HepG2 (cell line): ENCODE data around the gene GPT2. TPM values are rescaled to one million over a fixed set of nuclear protein-coding genes. Genes with fewer than 3 reads are reported as not detected.

ENCODE experiments used
- ATAC-seq: fragments of 200-7000 bp; cut with Tn5 transposase; 3 replicates; pipeline ENCODE4 v1.9.1; 2020; ENCODE audit warnings: mild to moderate bottlenecking, moderate library complexity
- BruUV-seq: library from RNA; stranded (reverse); fragments of 400-500 nt; replicated peaks from 2 replicates; lab custom pipeline; 2021; lab: Mats Ljungman, UMichigan
- CTCF ChIA-PET: fragments of 300-600 bp; formaldehyde crosslinking; extraction: SDS; loops from one replicate; lab custom pipeline; 2021; ENCODE audit warnings: low total read pairs, inconsistent platforms, low intra/inter-chr PET ratio; lab: Yijun Ruan, JAX
- POLR2A ChIA-PET: fragments of 350-600 bp; sonication (Branson Sonifier 250); formaldehyde crosslinking; loops from one replicate; lab custom pipeline; 2020; ENCODE audit warnings: antibody characterized with exemption, inconsistent platforms; lab: Yijun Ruan, JAX
- DNase-seq: peaks from one replicate; pipeline ENCODE4 v3.0.0-alpha.2; 2015; ENCODE audit warnings: low spot score
- FAIRE-seq: peaks from 3 replicates; lab custom pipeline; 2011; peaks lifted over from hg19 to GRCh38; lab: Jason Lieb, UNC
- H2AFZ ChIP-seq: one replicate; pipeline ENCODE4 v1.6.1; 2011; ENCODE audit warnings: low read length, inconsistent platforms
- H3K27ac ChIP-seq: fragments of 300-600 bp; 3 replicates; pipeline ENCODE4 v1.8.0; 2011; ENCODE audit warnings: mixed run types, mild to moderate bottlenecking, mixed read lengths, low read length, inconsistent platforms; ENCODE audit not compliant: insufficient read depth; ENCODE audit errors: extremely low read length
- H3K27me3 ChIP-seq, 2 experiments: fragments of 200-600 bp in 1 of 2; 2 replicates in 1 of 2; 3 replicates in 1 of 2; pipeline versions ENCODE4 v1.6.0 to v1.8.0; 2011; ENCODE audit warnings: low read length in 2 of 2, mild to moderate bottlenecking in 2 of 2, moderate library complexity in 2 of 2, inconsistent platforms in 1 of 2; ENCODE audit not compliant: insufficient read depth in 2 of 2, control insufficient read depth in 1 of 2
- H3K36me3 ChIP-seq, 2 experiments: fragments of 200-600 bp in 1 of 2; replicated peaks in 1 of 2; 2 replicates in 1 of 2; 3 replicates in 1 of 2; pipeline versions ENCODE4 v1.5.1 to v1.8.0; 2011; ENCODE audit warnings: low read length in 2 of 2, inconsistent platforms in 1 of 2; ENCODE audit not compliant: insufficient read depth in 2 of 2, control insufficient read depth in 1 of 2
- H3K4me1 ChIP-seq: 2 replicates; pipeline ENCODE4 v1.5.1; 2012; ENCODE audit warnings: low read length, inconsistent platforms; ENCODE audit not compliant: insufficient read depth
- H3K4me2 ChIP-seq: 2 replicates; pipeline ENCODE4 v1.6.0; 2011; ENCODE audit warnings: low read depth, low read length, inconsistent platforms
- H3K4me3 ChIP-seq, 3 experiments: fragments of 200-600 bp in 1 of 3; sonication (generic), shearing (Covaris generic) in 1 of 3; replicated peaks in 1 of 3; 2 replicates each; pipeline ENCODE4 v1.5.1; 2011 to 2016; ENCODE audit warnings: low read length in 3 of 3, inconsistent platforms in 2 of 3, low read depth in 2 of 3, mild to moderate bottlenecking in 2 of 3, control low read depth in 1 of 3, mixed read lengths in 1 of 3; ENCODE audit not compliant: insufficient read depth in 1 of 3
- H3K79me2 ChIP-seq: one replicate; pipeline ENCODE4 v1.6.1; 2011; ENCODE audit warnings: low read length, inconsistent platforms; ENCODE audit not compliant: insufficient read depth
- H3K9ac ChIP-seq: 2 replicates; pipeline ENCODE4 v1.6.0; 2011; ENCODE audit warnings: mild to moderate bottlenecking, low read depth, low read length, inconsistent platforms; ENCODE audit not compliant: insufficient read depth
- H3K9me3 ChIP-seq: 2 replicates; pipeline ENCODE4 v1.5.1; 2012; ENCODE audit warnings: mild to moderate bottlenecking, low read length
- H4K20me1 ChIP-seq: 2 replicates; pipeline ENCODE4 v1.6.0; 2011; ENCODE audit warnings: inconsistent platforms, mild to moderate bottlenecking, low read length, moderate library complexity; ENCODE audit not compliant: insufficient read depth
- ATM ChIP-seq: fragments of 450-650 bp; IDR thresholded peaks from 2 replicates; pipeline ENCODE4 v1.7.1; 2017; ENCODE audit warnings: mild to moderate bottlenecking, borderline replicate concordance
- CCAR2 ChIP-seq: fragments of 200-400 bp; formaldehyde crosslinking; optimal IDR thresholded peaks from 2 replicates; pipeline ENCODE3; 2018; ENCODE audit warnings: low read depth, mild to moderate bottlenecking, low read length, moderate library complexity
- FOXJ3 ChIP-seq: sonication (generic); formaldehyde crosslinking; IDR thresholded peaks from 2 replicates; pipeline ENCODE4 v1.4.0; 2020; ENCODE audit warnings: missing genetic modification reagents, mild to moderate bottlenecking, borderline replicate concordance
- HNRNPL ChIP-seq: fragments of 200-400 bp; formaldehyde crosslinking; IDR thresholded peaks from 2 replicates; pipeline ENCODE4 v1.6.1; 2017; ENCODE audit warnings: mild to moderate bottlenecking, low read depth, low read length
- HOXA7 ChIP-seq: sonication (generic); formaldehyde crosslinking; IDR thresholded peaks from 2 replicates; pipeline ENCODE4 v1.8.1; 2022; ENCODE audit warnings: mild to moderate bottlenecking, missing genetic modification reagents, moderate library complexity
- MZF1 ChIP-seq: sonication (generic); formaldehyde crosslinking; IDR thresholded peaks from 2 replicates; pipeline ENCODE4 v1.8.1; 2023; ENCODE audit warnings: mild to moderate bottlenecking, missing genetic modification reagents, borderline replicate concordance
- NBN ChIP-seq: fragments of 450-650 bp; conservative IDR thresholded peaks from 2 replicates; pipeline ENCODE4 v1.6.1; 2017
- NFRKB ChIP-seq: fragments of 450-650 bp; IDR thresholded peaks from 2 replicates; pipeline ENCODE4 v1.6.1; 2017
- PHF5A ChIP-seq: IDR thresholded peaks from one replicate; pipeline ENCODE4 v1.6.1; 2018; ENCODE audit warnings: low read depth, missing genetic modification reagents; ENCODE audit not compliant: unreplicated experiment
- POLR2AphosphoS5 ChIP-seq: IDR thresholded peaks from 2 replicates; pipeline ENCODE4 v1.6.1; 2012; ENCODE audit warnings: low read depth, low read length
- ZBTB42 ChIP-seq: sonication (generic); formaldehyde crosslinking; IDR thresholded peaks from 2 replicates; pipeline ENCODE4 v1.5.0; 2020; ENCODE audit warnings: mild to moderate bottlenecking, missing genetic modification reagents
- ZFP36L1 ChIP-seq: sonication (generic); formaldehyde crosslinking; IDR thresholded peaks from 2 replicates; pipeline ENCODE4 v1.8.0; 2022; ENCODE audit warnings: mild to moderate bottlenecking, missing genetic modification reagents, moderate library complexity
- ZNF589 ChIP-seq: sonication (generic); formaldehyde crosslinking; conservative IDR thresholded peaks from 2 replicates; pipeline ENCODE4 v1.8.0; 2022; ENCODE audit warnings: mild to moderate bottlenecking, moderate library complexity, missing genetic modification reagents
- WGBS: methylation state at CpG from one replicate; pipeline ENCODE4 v1.1.6; 2017; ENCODE audit warnings: low lambda C conversion rate; 5-methylcytosine and 5-hydroxymethylcytosine counted together
- in situ Hi-C: cut with HindIII; loops from 2 replicates; pipeline ENCODE4 v1.10.0; 2017; ENCODE audit warnings: low pct_unique_long_range_greater_than_20kb; ENCODE audit not compliant: extremely low pct_ligation_motif_present
- intact Hi-C: fragments of 100-400 bp; cut with micrococcal nuclease; formaldehyde crosslinking; loops from one replicate; pipeline ENCODE4 v1.10.0; 2022; ENCODE audit not compliant: unreplicated experiment
- polyA plus RNA-seq, 8 experiments: library from polyadenylated mRNA; depleted of rRNA in 3 of 8; stranded (reverse) in 7 of 8; unstranded in 1 of 8; fragments of >200 nt; fragmentation: Illumina TruSeq in 4 of 8; extraction: Trizol in 4 of 8; gene quantifications; 2 replicates each; pipeline versions ENCODE4 v1.2.1 to v1.2.3, GENCODE V29; 2011 to 2016; ENCODE audit warnings: low read depth in 4 of 8, missing spikeins in 1 of 8, mixed read lengths in 1 of 8; ENCODE audit not compliant: insufficient read depth in 1 of 8
- total RNA-seq, 5 experiments: library from RNA; depleted of rRNA; stranded (reverse); fragments of >200 nt; fragmentation: Illumina TruSeq; extraction: Trizol; gene quantifications; 2 replicates each; pipeline ENCODE4 v1.2.3, GENCODE V29; 2016; ENCODE audit warnings: low read depth in 1 of 5
- TF ChIP-seq, protein P1 (sequence below): sonication (generic); formaldehyde crosslinking; IDR thresholded peaks from 2 replicates; pipeline ENCODE4 v1.4.0; 2020; ENCODE audit warnings: mild to moderate bottlenecking, missing genetic modification reagents
- TF ChIP-seq, protein P2 (sequence below): sonication (generic); formaldehyde crosslinking; IDR thresholded peaks from 2 replicates; pipeline ENCODE4 v1.9.0; 2021; ENCODE audit warnings: mild to moderate bottlenecking, missing genetic modification reagents

Gene GPT2
- total and polyA plus RNA-seq, 2 of the 13 experiments (the other 11 are each of a cell fraction or from before 2014, with no cell fraction given): 138 to 267 TPM

DNA sequence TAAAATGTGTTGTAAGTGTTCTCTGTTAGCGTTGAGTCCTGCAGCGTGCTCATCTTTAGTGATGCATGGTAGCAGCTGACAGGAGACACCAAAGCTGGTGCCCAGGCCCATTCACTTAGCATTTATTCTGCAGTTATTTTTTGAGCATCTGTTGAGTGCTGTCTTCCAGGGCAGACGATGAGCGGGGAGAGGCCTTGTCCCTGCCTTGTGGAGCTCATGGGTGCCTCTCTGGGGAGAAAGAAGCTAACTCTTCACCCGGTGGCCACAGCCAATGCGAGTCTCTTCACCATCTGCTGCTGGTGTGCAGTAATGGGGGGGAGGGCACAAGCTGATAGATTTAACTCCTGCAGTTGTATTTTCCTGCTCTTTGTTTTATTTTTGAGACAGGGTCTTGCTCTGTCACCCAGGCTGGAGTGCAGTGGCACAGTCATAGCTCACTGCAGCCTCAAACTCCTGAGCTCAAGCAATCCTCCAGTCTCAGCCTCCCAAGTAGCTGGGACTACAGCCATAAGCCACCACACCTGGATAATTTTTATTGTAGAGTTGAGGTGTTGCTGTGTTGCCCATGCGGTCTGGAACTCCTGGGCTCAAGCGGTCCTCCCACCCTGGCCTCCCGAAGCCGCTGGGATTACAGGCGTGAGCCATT is 30.5 kb downstream of the GPT2 start (continued):
- no peak for TF ChIP-seq ZFP36L1

DNA sequence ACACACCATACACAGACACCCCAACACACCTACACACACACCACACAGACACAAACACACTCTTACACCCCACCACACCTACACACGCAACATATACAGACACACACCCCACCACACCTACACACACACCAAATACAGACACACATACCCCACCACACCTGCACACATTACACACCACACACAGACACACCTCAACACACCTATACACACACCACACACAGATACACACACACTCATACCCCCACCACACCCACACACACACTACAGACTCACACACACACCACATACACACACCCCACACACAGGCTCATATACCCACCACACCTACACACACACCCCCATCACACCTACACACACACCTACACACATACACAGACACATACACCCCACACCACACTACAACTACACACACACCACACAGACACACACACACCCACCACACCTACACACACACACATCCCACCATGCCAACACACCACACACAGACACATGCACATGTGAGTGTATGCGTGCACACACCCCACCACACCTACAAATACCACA is 31.4 kb downstream of the GPT2 start:
- ChIA-PET CTCF (no interaction called here), POLR2A (interaction anchor here (1.3 kb wide), 1 partner anchor 62 kb away, joined by 6 read pairs; no protein-coding TSS in a partner anchor)
- ATAC-seq (no peak), DNase-seq (no peak), FAIRE-seq (peak; percentile 64)
- Histone ChIP-seq H2AFZ (no peak overlapping the region), H3K79me2 (no peaks in the 10 kb centered on the region), H3K9me3 (no peaks in the 10 kb centered on the region), H3K9ac (no peak overlapping the region), H3K4me3 (no peak overlapping the region), H4K20me1 (peaks cover 31% of the 10 kb centered on the region), H3K27me3 (no peaks in the 10 kb centered on the region), H3K4me1 (peaks cover 52% of the 10 kb centered on the region), H3K36me3 (peaks cover 75 to 95% of the 10 kb centered on the region in 2 experiments), H3K4me2 (no peak overlapping the region), H3K27ac (no peak overlapping the region)
- WGBS: 100% methylated on average over 2 of the region's 2 CpGs
- intact Hi-C loops: loop anchor here (10.0 kb wide), 1 partner anchor 221 kb away; no protein-coding TSS in a partner anchor
- BruUV-seq: TSS peak; percentile 14
- in situ Hi-C loops: no loop called here
- 0 out of 2 replicates have a peak, but pooled peaks have one; percentile 24 for TF ChIP-seq ZNF589 (CRISPR knock-in tag)
- TF ChIP-seq CCAR2: peak; percentile 48
- peak; percentile 74; the same call in 1 of the 2 replicates for TF ChIP-seq HNRNPL
- TF ChIP-seq FOXJ3 (CRISPR knock-in tag): no peak
- TF ChIP-seq, protein P1, sequence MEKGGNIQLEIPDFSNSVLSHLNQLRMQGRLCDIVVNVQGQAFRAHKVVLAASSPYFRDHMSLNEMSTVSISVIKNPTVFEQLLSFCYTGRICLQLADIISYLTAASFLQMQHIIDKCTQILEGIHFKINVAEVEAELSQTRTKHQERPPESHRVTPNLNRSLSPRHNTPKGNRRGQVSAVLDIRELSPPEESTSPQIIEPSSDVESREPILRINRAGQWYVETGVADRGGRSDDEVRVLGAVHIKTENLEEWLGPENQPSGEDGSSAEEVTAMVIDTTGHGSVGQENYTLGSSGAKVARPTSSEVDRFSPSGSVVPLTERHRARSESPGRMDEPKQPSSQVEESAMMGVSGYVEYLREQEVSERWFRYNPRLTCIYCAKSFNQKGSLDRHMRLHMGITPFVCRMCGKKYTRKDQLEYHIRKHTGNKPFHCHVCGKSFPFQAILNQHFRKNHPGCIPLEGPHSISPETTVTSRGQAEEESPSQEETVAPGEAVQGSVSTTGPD (CRISPR knock-in tag): no peak
- TF ChIP-seq HOXA7: peak; percentile 63; the same call in 1 of the 2 replicates
- no peak for TF ChIP-seq MZF1 (CRISPR knock-in tag)
- 0 out of 2 replicates have a peak, but pooled peaks have one; percentile 50 for TF ChIP-seq ATM
- no peak for TF ChIP-seq ZBTB42
- 0 out of 2 replicates have a peak, but pooled peaks have one; percentile 14 for TF ChIP-seq POLR2AphosphoS5
- TF ChIP-seq, protein P2, sequence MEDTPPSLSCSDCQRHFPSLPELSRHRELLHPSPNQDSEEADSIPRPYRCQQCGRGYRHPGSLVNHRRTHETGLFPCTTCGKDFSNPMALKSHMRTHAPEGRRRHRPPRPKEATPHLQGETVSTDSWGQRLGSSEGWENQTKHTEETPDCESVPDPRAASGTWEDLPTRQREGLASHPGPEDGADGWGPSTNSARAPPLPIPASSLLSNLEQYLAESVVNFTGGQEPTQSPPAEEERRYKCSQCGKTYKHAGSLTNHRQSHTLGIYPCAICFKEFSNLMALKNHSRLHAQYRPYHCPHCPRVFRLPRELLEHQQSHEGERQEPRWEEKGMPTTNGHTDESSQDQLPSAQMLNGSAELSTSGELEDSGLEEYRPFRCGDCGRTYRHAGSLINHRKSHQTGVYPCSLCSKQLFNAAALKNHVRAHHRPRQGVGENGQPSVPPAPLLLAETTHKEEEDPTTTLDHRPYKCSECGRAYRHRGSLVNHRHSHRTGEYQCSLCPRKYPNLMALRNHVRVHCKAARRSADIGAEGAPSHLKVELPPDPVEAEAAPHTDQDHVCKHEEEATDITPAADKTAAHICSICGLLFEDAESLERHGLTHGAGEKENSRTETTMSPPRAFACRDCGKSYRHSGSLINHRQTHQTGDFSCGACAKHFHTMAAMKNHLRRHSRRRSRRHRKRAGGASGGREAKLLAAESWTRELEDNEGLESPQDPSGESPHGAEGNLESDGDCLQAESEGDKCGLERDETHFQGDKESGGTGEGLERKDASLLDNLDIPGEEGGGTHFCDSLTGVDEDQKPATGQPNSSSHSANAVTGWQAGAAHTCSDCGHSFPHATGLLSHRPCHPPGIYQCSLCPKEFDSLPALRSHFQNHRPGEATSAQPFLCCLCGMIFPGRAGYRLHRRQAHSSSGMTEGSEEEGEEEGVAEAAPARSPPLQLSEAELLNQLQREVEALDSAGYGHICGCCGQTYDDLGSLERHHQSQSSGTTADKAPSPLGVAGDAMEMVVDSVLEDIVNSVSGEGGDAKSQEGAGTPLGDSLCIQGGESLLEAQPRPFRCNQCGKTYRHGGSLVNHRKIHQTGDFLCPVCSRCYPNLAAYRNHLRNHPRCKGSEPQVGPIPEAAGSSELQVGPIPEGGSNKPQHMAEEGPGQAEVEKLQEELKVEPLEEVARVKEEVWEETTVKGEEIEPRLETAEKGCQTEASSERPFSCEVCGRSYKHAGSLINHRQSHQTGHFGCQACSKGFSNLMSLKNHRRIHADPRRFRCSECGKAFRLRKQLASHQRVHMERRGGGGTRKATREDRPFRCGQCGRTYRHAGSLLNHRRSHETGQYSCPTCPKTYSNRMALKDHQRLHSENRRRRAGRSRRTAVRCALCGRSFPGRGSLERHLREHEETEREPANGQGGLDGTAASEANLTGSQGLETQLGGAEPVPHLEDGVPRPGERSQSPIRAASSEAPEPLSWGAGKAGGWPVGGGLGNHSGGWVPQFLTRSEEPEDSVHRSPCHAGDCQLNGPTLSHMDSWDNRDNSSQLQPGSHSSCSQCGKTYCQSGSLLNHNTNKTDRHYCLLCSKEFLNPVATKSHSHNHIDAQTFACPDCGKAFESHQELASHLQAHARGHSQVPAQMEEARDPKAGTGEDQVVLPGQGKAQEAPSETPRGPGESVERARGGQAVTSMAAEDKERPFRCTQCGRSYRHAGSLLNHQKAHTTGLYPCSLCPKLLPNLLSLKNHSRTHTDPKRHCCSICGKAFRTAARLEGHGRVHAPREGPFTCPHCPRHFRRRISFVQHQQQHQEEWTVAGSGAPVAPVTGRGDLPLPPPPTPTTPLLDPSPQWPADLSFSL: peak; percentile 96
- TF ChIP-seq NFRKB: no peak
- no peak for TF ChIP-seq PHF5A (CRISPR knock-in tag)
- TF ChIP-seq NBN: peak; percentile 4; the same call in 1 of the 2 replicates
